Subcutaneous adipose tissue (tissue), 4 donors: Measurements from ENCODE around the gene CCNT1. TPM values are rescaled to one million over a fixed set of nuclear protein-coding genes. Genes with fewer than 3 reads are reported as not detected.

Experiments used
- total RNA-seq, 4 donors: library from RNA; depleted of rRNA; stranded (reverse); fragments of >200 nt; gene quantifications; one replicate each; pipeline ENCODE4 v1.1.0, GENCODE V29; 2016
- TF ChIP-seq, protein P1 (sequence below): fragments of 450-650 bp; IDR thresholded peaks from one replicate; pipeline ENCODE4 v1.5.1; 2016; ENCODE audit warnings: low read depth, mild to moderate bottlenecking, control low read depth, antibody characterized with exemption, moderate library complexity

The CCNT1 gene
- total RNA-seq, 4 donors from 2014 or later: 22.6 to 41.6 (median 28.1) TPM

GRCh38 chr12:48744251-48745008 lies 27.9 kb upstream of the CCNT1 start:
- TF ChIP-seq, protein P1, sequence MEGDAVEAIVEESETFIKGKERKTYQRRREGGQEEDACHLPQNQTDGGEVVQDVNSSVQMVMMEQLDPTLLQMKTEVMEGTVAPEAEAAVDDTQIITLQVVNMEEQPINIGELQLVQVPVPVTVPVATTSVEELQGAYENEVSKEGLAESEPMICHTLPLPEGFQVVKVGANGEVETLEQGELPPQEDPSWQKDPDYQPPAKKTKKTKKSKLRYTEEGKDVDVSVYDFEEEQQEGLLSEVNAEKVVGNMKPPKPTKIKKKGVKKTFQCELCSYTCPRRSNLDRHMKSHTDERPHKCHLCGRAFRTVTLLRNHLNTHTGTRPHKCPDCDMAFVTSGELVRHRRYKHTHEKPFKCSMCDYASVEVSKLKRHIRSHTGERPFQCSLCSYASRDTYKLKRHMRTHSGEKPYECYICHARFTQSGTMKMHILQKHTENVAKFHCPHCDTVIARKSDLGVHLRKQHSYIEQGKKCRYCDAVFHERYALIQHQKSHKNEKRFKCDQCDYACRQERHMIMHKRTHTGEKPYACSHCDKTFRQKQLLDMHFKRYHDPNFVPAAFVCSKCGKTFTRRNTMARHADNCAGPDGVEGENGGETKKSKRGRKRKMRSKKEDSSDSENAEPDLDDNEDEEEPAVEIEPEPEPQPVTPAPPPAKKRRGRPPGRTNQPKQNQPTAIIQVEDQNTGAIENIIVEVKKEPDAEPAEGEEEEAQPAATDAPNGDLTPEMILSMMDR: no peak

DNA sequence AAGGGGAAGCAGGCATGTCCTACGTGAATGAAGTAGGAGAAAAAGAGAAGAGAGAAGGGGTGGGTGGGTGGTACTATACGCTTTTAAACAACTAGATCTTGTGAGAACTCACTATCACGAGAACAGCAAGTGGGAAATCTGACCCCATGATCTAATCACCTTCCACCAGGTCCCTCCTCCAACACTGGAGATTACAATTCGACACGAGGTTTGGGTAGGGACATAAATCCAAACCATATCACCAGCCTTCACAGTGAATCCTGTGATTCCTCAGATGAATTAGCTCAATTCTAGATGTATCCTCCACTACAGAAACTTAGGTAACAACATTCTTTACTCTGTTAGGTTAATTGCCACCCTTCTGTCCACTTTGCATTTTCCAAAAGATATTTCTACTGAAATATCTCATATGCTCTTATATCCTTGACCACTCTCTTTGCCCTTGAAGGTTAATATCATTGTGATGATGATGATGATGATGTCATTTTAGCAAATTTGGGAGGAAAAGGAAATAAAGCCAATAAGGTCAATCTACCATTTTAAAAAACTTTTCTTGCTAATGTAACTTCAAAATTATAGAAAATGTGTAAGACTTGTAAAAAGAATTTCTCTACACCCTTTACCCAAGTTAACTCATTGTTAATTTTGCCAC lies 23.2 kb upstream of the CCNT1 start:
- TF ChIP-seq, protein P1: no peak

DNA sequence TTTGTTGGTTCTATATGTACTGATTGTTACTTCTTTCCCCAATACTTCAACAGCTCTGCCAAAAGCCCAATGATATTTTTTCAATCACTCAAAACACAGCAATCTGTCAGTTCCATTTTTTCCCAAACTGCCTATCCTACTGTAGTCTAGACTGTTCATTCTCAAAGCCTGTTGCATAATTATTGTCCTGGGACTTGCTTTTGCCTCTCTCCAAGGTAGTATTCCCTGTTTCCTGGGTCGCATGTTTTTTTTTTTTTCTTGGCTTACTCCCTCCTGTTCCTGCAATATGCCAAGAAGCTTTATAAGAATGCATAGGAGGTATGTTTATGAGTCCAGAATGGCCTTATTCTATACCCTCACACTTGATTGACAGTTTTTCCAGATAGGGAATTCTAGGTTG lies 19.9 kb upstream of the CCNT1 start:
- TF ChIP-seq, protein P1: no peak

GRCh38 chr12:48728807-48729206 lies 12.3 kb upstream of the CCNT1 start:
- TF ChIP-seq, protein P1: no peak

DNA sequence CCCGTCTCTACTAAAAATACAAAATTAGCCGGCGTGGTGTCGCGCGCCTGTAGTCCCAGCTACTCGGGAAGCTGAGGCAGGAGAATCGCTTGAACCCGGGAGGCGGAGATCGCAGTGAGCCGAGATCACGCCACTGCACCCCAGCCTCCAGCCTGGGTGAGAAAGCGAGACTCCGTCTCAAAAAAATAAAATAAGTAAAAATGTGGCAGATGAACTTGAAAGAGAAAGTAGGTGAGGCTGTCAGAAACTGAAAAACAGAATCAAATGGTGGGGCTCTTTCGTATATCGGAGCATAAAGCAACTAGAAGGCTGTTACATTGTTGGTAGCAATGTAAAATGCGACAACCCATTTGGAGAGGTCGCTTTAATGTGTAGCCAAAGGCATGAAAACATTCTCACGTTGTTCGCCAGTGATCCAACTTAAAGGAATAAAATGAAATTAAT lies 767 bp upstream of the CCNT1 start:
- TF ChIP-seq, protein P1: no peak

- TF ChIP-seq, protein P1: no peak
Measured at GRCh38 chr12:48716168-48716492, 377 bp downstream of the CCNT1 start.

GRCh38 chr12:48712209-48712608 lies 4.3 kb downstream of the CCNT1 start:
- TF ChIP-seq, protein P1: no peak
